RWPE2 (cell line): ENCODE data around the gene ZFYVE21.

Source experiments
- ATAC-seq: fragments of 200-7000 bp; cut with Tn5 transposase; 3 replicates; pipeline ENCODE4 v1.9.1; 2021; ENCODE audit warnings: low read depth
- DNase-seq: peaks from one replicate; pipeline ENCODE4 v3.0.0-alpha.2; 2020; ENCODE audit warnings: low spot score
- H3K27ac ChIP-seq: fragments of 450-650 bp; 2 replicates; pipeline ENCODE4 v1.5.1; 2017; ENCODE audit warnings: mild to moderate bottlenecking; ENCODE audit not compliant: poor library complexity, severe bottlenecking
- H3K27me3 ChIP-seq: fragments of 250-450 bp; sonication (Bioruptor Pico); 2 replicates; pipeline ENCODE4 v1.5.1; 2021; ENCODE audit warnings: mild to moderate bottlenecking, moderate library complexity; ENCODE audit not compliant: insufficient read depth, poor library complexity, severe bottlenecking
- H3K36me3 ChIP-seq: fragments of 250-450 bp; sonication (Bioruptor Pico); 2 replicates; pipeline ENCODE4 v1.5.1; 2020; ENCODE audit warnings: low read depth, mild to moderate bottlenecking, moderate library complexity
- H3K4me1 ChIP-seq: fragments of 250-450 bp; sonication (Bioruptor Pico); 2 replicates; pipeline ENCODE4 v1.5.1; 2021; ENCODE audit warnings: mild to moderate bottlenecking, moderate library complexity; ENCODE audit not compliant: insufficient read depth, poor library complexity, severe bottlenecking
- H3K4me3 ChIP-seq: fragments of 250-450 bp; sonication (Bioruptor Pico); 2 replicates; pipeline ENCODE4 v1.5.1; 2021; ENCODE audit warnings: mild to moderate bottlenecking, moderate library complexity; ENCODE audit not compliant: severe bottlenecking
- H3K9me3 ChIP-seq: fragments of 250-450 bp; sonication (Bioruptor Pico); 2 replicates; pipeline ENCODE4 v1.5.1; 2021; ENCODE audit warnings: mild to moderate bottlenecking, moderate library complexity; ENCODE audit not compliant: severe bottlenecking
- CTCF ChIP-seq: fragments of 450-650 bp; IDR thresholded peaks from one replicate; pipeline ENCODE4 v1.5.1; 2017; ENCODE audit warnings: mild to moderate bottlenecking, moderate library complexity; ENCODE audit not compliant: poor library complexity, severe bottlenecking

ZFYVE21 gene

GRCh38 chr14:103685276-103686211 is 30.1 kb upstream of the ZFYVE21 start:
- TF ChIP-seq CTCF, result no peak
- Histone ChIP-seq H3K27ac (no peak overlapping the region), H3K27me3 (no peaks in the 10 kb centered on the region), H3K36me3 (peaks cover 95% of the 10 kb centered on the region), H3K9me3 (no peaks in the 10 kb centered on the region), H3K4me3 (no peak overlapping the region), H3K4me1 (no peaks in the 10 kb centered on the region)
- ATAC-seq (no peak), DNase-seq (no peak)

GRCh38 chr14:103686831-103687485 is 28.7 kb upstream of the ZFYVE21 start:
- TF ChIP-seq CTCF, result no peak
- no peak overlapping the region for H3K27ac ChIP-seq
- no peaks in the 10 kb centered on the region for H3K27me3 ChIP-seq
- no peaks in the 10 kb centered on the region for H3K9me3 ChIP-seq
- no peak for DNase-seq
- H3K36me3 ChIP-seq, result peaks cover 90% of the 10 kb centered on the region
- ATAC-seq, result no peak
- no peaks in the 10 kb centered on the region for H3K4me1 ChIP-seq
- no peak overlapping the region for H3K4me3 ChIP-seq

DNA sequence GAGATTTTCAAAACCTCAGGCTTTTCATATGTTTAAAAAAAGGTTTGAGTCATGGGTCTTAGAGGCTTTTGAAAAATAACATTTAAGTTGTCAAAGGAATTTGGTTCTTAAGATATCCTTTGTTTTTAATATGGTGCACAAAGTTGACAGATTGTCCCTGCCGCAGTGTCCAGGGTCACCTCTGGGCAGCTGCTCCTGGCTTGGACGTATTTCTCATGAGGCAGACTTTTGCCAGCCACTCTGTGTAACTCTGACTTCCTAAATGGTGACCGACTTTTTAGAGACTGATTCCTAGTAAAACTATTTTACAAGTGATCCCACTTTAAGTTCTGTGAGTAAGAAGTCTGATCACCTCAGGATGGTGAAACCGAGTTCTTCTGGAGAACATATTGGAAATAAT is 27.9 kb upstream of the ZFYVE21 start:
- H3K36me3 ChIP-seq, result peaks cover 90% of the 10 kb centered on the region
- no peak for TF ChIP-seq CTCF
- no peak for ATAC-seq
- no peak overlapping the region for H3K27ac ChIP-seq
- H3K9me3 ChIP-seq, result no peaks in the 10 kb centered on the region
- H3K4me3 ChIP-seq, result no peak overlapping the region
- DNase-seq, result no peak
- no peaks in the 10 kb centered on the region for H3K27me3 ChIP-seq
- H3K4me1 ChIP-seq, result peaks cover 5% of the 10 kb centered on the region

DNA sequence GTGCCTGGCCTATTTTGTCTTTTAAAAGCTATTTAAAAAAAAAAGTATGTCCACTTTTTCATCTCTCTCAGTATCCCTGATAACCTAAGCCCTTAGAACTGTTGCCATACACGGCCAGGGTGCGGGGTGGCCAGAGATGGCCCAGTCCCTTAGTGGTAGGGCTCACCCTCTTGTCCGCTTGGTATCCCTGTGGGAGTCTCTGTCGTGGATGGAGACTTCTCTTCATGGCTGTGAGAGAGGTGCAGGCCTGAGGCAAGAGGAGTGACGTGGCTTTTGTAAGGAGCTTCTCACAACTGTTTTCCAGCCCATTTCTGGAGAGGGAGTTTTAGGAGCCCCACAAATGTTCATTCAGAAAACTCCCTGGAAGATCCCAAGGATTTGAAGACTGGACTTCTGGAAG is 27.2 kb upstream of the ZFYVE21 start:
- H3K27ac ChIP-seq, result no peak overlapping the region
- DNase-seq, result no peak
- no peak overlapping the region for H3K4me3 ChIP-seq
- ATAC-seq, result no peak
- no peaks in the 10 kb centered on the region for H3K9me3 ChIP-seq
- no peak for TF ChIP-seq CTCF
- H3K27me3 ChIP-seq, result no peaks in the 10 kb centered on the region
- H3K4me1 ChIP-seq, result peaks cover 12% of the 10 kb centered on the region
- H3K36me3 ChIP-seq, result peaks cover 90% of the 10 kb centered on the region
